GM18526 (cell line): ENCODE measurements around the gene UBE2F.

Experiments used
- POLR2A ChIP-seq: IDR thresholded peaks from 3 replicates; pipeline ENCODE4 v1.6.1; 2011; ENCODE audit not compliant: insufficient read length; ENCODE audit errors: extremely low read depth

Gene UBE2F

GRCh38 chr2:238069021-238069709, 102.4 kb downstream of the UBE2F start:
- no peak for TF ChIP-seq POLR2A

GRCh38 chr2:238069877-238070276, 103.1 kb downstream of the UBE2F start:
- no peak for TF ChIP-seq POLR2A

GRCh38 chr2:238075397-238075796, 108.6 kb downstream of the UBE2F start:
- no peak for TF ChIP-seq POLR2A

- TF ChIP-seq POLR2A, result no peak
Measured at GRCh38 chr2:238077292-238077691, 110.5 kb downstream of the UBE2F start.

GRCh38 chr2:238079874-238080327, 113.1 kb downstream of the UBE2F start:
- TF ChIP-seq POLR2A, result no peak

- no peak for TF ChIP-seq POLR2A
Measured at GRCh38 chr2:238080518-238080917, 113.7 kb downstream of the UBE2F start.

- no peak for TF ChIP-seq POLR2A
Measured at GRCh38 chr2:238081150-238081549, 114.3 kb downstream of the UBE2F start.

- TF ChIP-seq POLR2A, result no peak
Measured at GRCh38 chr2:238081561-238081960, 114.7 kb downstream of the UBE2F start.

GRCh38 chr2:238082151-238082550, 115.3 kb downstream of the UBE2F start:
- no peak for TF ChIP-seq POLR2A

- TF ChIP-seq POLR2A, result no peak
Measured at GRCh38 chr2:238082827-238083226, 116.0 kb downstream of the UBE2F start.

- no peak for TF ChIP-seq POLR2A
Measured at GRCh38 chr2:238083919-238084318, 117.1 kb downstream of the UBE2F start.

GRCh38 chr2:238084761-238085160, 117.9 kb downstream of the UBE2F start:
- no peak for TF ChIP-seq POLR2A

- TF ChIP-seq POLR2A, result no peak
Measured at GRCh38 chr2:238085899-238086298, 119.1 kb downstream of the UBE2F start.

- no peak for TF ChIP-seq POLR2A
Measured at GRCh38 chr2:238087211-238087610, 120.4 kb downstream of the UBE2F start.

GRCh38 chr2:238090887-238091286, 124.1 kb downstream of the UBE2F start:
- TF ChIP-seq POLR2A, result no peak

GRCh38 chr2:238091436-238092060, 124.7 kb downstream of the UBE2F start:
- no peak for TF ChIP-seq POLR2A
